SK-N-SH treated with all-trans-retinoic acid at 6 μM for 48 hours (cell line): ENCODE results near the gene MESP2.

Source experiments
- ATAC-seq: fragments of 200-7000 bp; cut with Tn5 transposase; 3 replicates; pipeline ENCODE4 v1.9.1; 2020; ENCODE audit warnings: mild to moderate bottlenecking, moderate library complexity
- BACH2 ChIP-seq: fragments of 250-450 bp; sonication (Bioruptor Pico); IDR thresholded peaks from 2 replicates; pipeline ENCODE4 v1.9.0; 2021; ENCODE audit warnings: mild to moderate bottlenecking, borderline replicate concordance
- CREB5 ChIP-seq: fragments of 250-450 bp; sonication (Bioruptor Pico); IDR thresholded peaks from 2 replicates; pipeline ENCODE4 v1.5.1; 2020; ENCODE audit warnings: low read depth, mild to moderate bottlenecking, moderate library complexity
- CSDC2 ChIP-seq: fragments of 250-450 bp; sonication (Bioruptor Pico); IDR thresholded peaks from 2 replicates; pipeline ENCODE4 v1.5.0; 2020; ENCODE audit warnings: mild to moderate bottlenecking, moderate library complexity
- ESRRG ChIP-seq: fragments of 250-450 bp; sonication (Bioruptor Pico); IDR thresholded peaks from 2 replicates; pipeline ENCODE4 v1.6.1; 2021; ENCODE audit warnings: mild to moderate bottlenecking
- GLIS3 ChIP-seq: fragments of 250-450 bp; sonication (Bioruptor Pico); IDR thresholded peaks from 2 replicates; pipeline ENCODE4 v1.5.0; 2020; ENCODE audit warnings: mild to moderate bottlenecking, moderate library complexity
- ISL1 ChIP-seq: fragments of 250-450 bp; sonication (Bioruptor Pico); IDR thresholded peaks from 2 replicates; pipeline ENCODE4 v2.1.2; 2022; ENCODE audit warnings: mild to moderate bottlenecking, moderate library complexity
- OSR1 ChIP-seq: fragments of 250-450 bp; sonication (Bioruptor Pico); IDR thresholded peaks from 2 replicates; pipeline ENCODE4 v1.8.0; 2022; ENCODE audit warnings: moderate library complexity, mild to moderate bottlenecking, inconsistent platforms
- PATZ1 ChIP-seq: fragments of 250-450 bp; sonication (Bioruptor Pico); IDR thresholded peaks from 2 replicates; pipeline ENCODE4 v1.8.0; 2020; ENCODE audit warnings: mild to moderate bottlenecking, moderate library complexity, borderline replicate concordance
- PPARA ChIP-seq: fragments of 250-450 bp; sonication (Bioruptor Pico); IDR thresholded peaks from 2 replicates; pipeline ENCODE4 v1.5.0; 2020; ENCODE audit warnings: mild to moderate bottlenecking, borderline replicate concordance
- RARB ChIP-seq: fragments of 250-450 bp; sonication (Bioruptor Pico); IDR thresholded peaks from 2 replicates; pipeline ENCODE4 v1.8.0; 2021; ENCODE audit warnings: mild to moderate bottlenecking, moderate library complexity
- SNAI2 ChIP-seq: fragments of 250-450 bp; sonication (Bioruptor Pico); IDR thresholded peaks from 2 replicates; pipeline ENCODE4 v1.5.0; 2020; ENCODE audit warnings: mild to moderate bottlenecking, moderate library complexity
- TCF4 ChIP-seq: fragments of 250-450 bp; sonication (Bioruptor Pico); IDR thresholded peaks from 2 replicates; pipeline ENCODE4 v1.8.0; 2021; ENCODE audit warnings: mild to moderate bottlenecking, moderate library complexity, borderline replicate concordance
- TOX ChIP-seq: fragments of 250-450 bp; sonication (Bioruptor Pico); IDR thresholded peaks from 2 replicates; pipeline ENCODE4 v1.8.0; 2021; ENCODE audit warnings: mild to moderate bottlenecking, moderate library complexity, borderline replicate concordance
- ZC3H10 ChIP-seq: fragments of 250-450 bp; sonication (Bioruptor Pico); IDR thresholded peaks from 2 replicates; pipeline ENCODE4 v1.5.1; 2021; ENCODE audit warnings: mild to moderate bottlenecking, moderate library complexity
- ZFP3 ChIP-seq: fragments of 250-450 bp; sonication (Bioruptor Pico); IDR thresholded peaks from 2 replicates; pipeline ENCODE4 v1.5.0; 2020; ENCODE audit warnings: mild to moderate bottlenecking, moderate library complexity
- ZFP30 ChIP-seq: fragments of 450-650 bp; formaldehyde crosslinking; IDR thresholded peaks from 2 replicates; pipeline ENCODE4 v1.5.0; 2022; ENCODE audit warnings: mild to moderate bottlenecking, moderate library complexity
- ZNF565 ChIP-seq: fragments of 450-650 bp; formaldehyde crosslinking; conservative IDR thresholded peaks from 2 replicates; pipeline ENCODE4 v1.5.0; 2020; ENCODE audit warnings: low read depth, mild to moderate bottlenecking, moderate library complexity
- ZNF70 ChIP-seq: fragments of 450-650 bp; formaldehyde crosslinking; IDR thresholded peaks from 2 replicates; pipeline ENCODE4 v1.5.0; 2020; ENCODE audit warnings: mild to moderate bottlenecking, moderate library complexity
- ZNF8 ChIP-seq: fragments of 450-650 bp; formaldehyde crosslinking; IDR thresholded peaks from 2 replicates; pipeline ENCODE4 v1.5.0; 2020; ENCODE audit warnings: mild to moderate bottlenecking, moderate library complexity
- TF ChIP-seq, protein P1 (sequence below): fragments of 250-450 bp; sonication (Bioruptor Pico); IDR thresholded peaks from 2 replicates; pipeline ENCODE4 v1.5.0; 2020; ENCODE audit warnings: mild to moderate bottlenecking, moderate library complexity
- TF ChIP-seq, protein P2 (sequence below): fragments of 250-450 bp; sonication (Bioruptor Pico); IDR thresholded peaks from 2 replicates; pipeline ENCODE4 v1.8.0; 2021; ENCODE audit warnings: low read depth, mild to moderate bottlenecking, moderate library complexity, borderline replicate concordance

MESP2 gene

DNA sequence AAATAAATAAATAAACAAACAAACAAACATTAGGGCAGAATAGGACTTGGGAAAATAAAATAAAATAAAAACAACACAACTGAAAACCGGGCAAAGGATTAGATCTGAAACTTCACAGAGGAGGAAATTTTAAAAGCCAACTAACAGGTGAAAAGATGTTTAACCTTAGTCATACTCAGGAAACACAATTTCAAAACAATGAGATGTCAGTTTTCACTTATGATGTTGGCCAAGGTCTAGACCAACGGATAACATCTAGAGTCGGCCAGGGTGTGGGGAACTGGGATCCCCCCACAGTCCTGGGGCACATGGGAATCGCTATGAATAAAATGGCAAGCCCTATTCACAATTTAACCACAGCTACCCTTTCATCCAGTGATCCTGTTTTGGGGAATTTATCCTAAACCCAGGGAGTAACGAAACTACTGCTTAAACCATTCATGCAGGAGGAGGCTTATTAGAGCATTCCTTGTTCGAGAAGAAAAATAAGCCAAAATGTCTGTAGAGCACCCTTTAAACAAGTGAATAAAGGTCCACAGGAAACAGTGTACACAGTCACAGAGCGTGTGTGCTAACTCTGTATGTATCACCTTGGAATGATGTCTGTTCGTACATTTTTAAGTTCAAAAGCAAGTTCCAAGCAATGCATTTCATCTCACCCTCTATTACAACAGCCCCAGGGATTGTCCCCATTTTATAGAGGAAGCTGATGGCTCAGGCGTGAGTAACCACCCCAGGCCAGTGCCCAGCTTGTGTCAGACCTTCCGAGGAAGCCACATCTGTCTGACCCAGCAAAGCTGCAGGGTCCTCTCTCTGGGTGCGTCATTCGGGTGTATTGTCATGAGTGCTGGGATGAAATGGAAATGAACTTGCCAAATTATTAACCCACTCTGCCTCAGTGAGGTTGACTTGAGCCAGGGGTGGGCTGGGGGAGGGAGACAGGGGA lies 44.8 kb downstream of the MESP2 start:
- TF ChIP-seq, protein P1, sequence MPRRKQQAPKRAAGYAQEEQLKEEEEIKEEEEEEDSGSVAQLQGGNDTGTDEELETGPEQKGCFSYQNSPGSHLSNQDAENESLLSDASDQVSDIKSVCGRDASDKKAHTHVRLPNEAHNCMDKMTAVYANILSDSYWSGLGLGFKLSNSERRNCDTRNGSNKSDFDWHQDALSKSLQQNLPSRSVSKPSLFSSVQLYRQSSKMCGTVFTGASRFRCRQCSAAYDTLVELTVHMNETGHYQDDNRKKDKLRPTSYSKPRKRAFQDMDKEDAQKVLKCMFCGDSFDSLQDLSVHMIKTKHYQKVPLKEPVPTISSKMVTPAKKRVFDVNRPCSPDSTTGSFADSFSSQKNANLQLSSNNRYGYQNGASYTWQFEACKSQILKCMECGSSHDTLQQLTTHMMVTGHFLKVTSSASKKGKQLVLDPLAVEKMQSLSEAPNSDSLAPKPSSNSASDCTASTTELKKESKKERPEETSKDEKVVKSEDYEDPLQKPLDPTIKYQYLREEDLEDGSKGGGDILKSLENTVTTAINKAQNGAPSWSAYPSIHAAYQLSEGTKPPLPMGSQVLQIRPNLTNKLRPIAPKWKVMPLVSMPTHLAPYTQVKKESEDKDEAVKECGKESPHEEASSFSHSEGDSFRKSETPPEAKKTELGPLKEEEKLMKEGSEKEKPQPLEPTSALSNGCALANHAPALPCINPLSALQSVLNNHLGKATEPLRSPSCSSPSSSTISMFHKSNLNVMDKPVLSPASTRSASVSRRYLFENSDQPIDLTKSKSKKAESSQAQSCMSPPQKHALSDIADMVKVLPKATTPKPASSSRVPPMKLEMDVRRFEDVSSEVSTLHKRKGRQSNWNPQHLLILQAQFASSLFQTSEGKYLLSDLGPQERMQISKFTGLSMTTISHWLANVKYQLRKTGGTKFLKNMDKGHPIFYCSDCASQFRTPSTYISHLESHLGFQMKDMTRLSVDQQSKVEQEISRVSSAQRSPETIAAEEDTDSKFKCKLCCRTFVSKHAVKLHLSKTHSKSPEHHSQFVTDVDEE (CRISPR knock-in tag): no peak
- TF ChIP-seq CREB5 (CRISPR knock-in tag) (no peak), GLIS3 (CRISPR knock-in tag) (no peak), ESRRG (CRISPR knock-in tag) (no peak), ISL1 (no peak), BACH2 (CRISPR knock-in tag) (no peak), PATZ1 (CRISPR knock-in tag) (no peak), ZFP30 (CRISPR knock-in tag) (no peak)
- ATAC-seq: peak; percentile 41

GRCh38 chr15:89822026-89822425 lies 45.9 kb downstream of the MESP2 start:
- ATAC-seq: no peak
- no peak for TF ChIP-seq ZC3H10
- no peak for TF ChIP-seq ZFP30 (CRISPR knock-in tag)
- no peak for TF ChIP-seq GLIS3 (CRISPR knock-in tag)
- no peak for TF ChIP-seq ISL1
- no peak for TF ChIP-seq TOX (CRISPR knock-in tag)
- no peak for TF ChIP-seq BACH2 (CRISPR knock-in tag)
- no peak for TF ChIP-seq SNAI2 (CRISPR knock-in tag)
- no peak for TF ChIP-seq OSR1 (CRISPR knock-in tag)
- no peak for TF ChIP-seq PPARA
- no peak for TF ChIP-seq CSDC2
- TF ChIP-seq RARB (CRISPR knock-in tag): no peak
- no peak for TF ChIP-seq ZNF8
- TF ChIP-seq TCF4 (CRISPR knock-in tag): no peak
- TF ChIP-seq, protein P2, sequence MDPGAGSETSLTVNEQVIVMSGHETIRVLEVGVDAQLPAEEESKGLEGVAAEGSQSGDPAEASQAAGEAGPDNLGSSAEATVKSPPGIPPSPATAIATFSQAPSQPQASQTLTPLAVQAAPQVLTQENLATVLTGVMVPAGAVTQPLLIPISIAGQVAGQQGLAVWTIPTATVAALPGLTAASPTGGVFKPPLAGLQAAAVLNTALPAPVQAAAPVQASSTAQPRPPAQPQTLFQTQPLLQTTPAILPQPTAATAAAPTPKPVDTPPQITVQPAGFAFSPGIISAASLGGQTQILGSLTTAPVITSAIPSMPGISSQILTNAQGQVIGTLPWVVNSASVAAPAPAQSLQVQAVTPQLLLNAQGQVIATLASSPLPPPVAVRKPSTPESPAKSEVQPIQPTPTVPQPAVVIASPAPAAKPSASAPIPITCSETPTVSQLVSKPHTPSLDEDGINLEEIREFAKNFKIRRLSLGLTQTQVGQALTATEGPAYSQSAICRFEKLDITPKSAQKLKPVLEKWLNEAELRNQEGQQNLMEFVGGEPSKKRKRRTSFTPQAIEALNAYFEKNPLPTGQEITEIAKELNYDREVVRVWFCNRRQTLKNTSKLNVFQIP (CRISPR knock-in tag): no peak
- TF ChIP-seq ZNF565 (CRISPR knock-in tag): no peak
- no peak for TF ChIP-seq ESRRG (CRISPR knock-in tag)

- TF ChIP-seq ZFP3 (CRISPR knock-in tag) (no peak), ZNF70 (no peak), CSDC2 (no peak), ZFP30 (CRISPR knock-in tag) (no peak)
- ATAC-seq: no peak
Measured at GRCh38 chr15:89822611-89822950, 46.4 kb downstream of the MESP2 start.
